Mucosa of descending colon (tissue), 3 donors: Measurements from ENCODE around the gene GRAMD4. TPM values are rescaled to one million over a fixed set of nuclear protein-coding genes. Genes with fewer than 3 reads are reported as not detected.
A peak's percentile ranks its signal among the peaks of the same experiment; 100 is the strongest.

Experiments
- ATAC-seq: fragments of 200-7000 bp; cut with Tn5 transposase; one replicate; pipeline ENCODE4 v1.9.1; 2020; ENCODE audit warnings: mild to moderate bottlenecking, moderate library complexity
- DNase-seq, 3 donors: peaks; one replicate each; pipeline ENCODE4 v3.0.0-alpha.2; 2020
- H3K36me3 ChIP-seq: fragments of 200-600 bp; one replicate; pipeline ENCODE4 v1.8.0; 2021; ENCODE audit warnings: low read depth, mild to moderate bottlenecking
- H3K4me1 ChIP-seq: fragments of 200-600 bp; one replicate; pipeline ENCODE4 v1.8.0; 2021; ENCODE audit warnings: low read depth, mild to moderate bottlenecking
- H3K4me3 ChIP-seq: fragments of 200-600 bp; one replicate; pipeline ENCODE4 v1.8.0; 2021; ENCODE audit warnings: mild to moderate bottlenecking
- H3K9me3 ChIP-seq: fragments of 200-600 bp; one replicate; pipeline ENCODE4 v1.8.0; 2021; ENCODE audit warnings: mild to moderate bottlenecking
- CTCF ChIP-seq: fragments of 200-600 bp; IDR thresholded peaks from one replicate; pipeline ENCODE4 v1.8.0; 2022; ENCODE audit warnings: antibody characterized with exemption, mild to moderate bottlenecking
- intact Hi-C, 2 donors: fragments of 100-400 bp; cut with DNase I in 1 of 2; cut with micrococcal nuclease in 1 of 2; formaldehyde crosslinking; loops; one replicate each; pipeline versions ENCODE4 v1.11.0 to v1.11.1; 2022; cut with DNase I, micrococcal nuclease
- total RNA-seq, 3 donors: library from RNA; stranded (reverse); fragmentation: NEBNext Ultra II Directional in 2 of 3; extraction: Animal tissue kit (Norgen Biotek cat#: 25700) in 2 of 3; gene quantifications; one replicate each; pipeline versions ENCODE4 v1.2.1 to v1.2.4, GENCODE V29; 2021 to 2023
- donor health status: DM: no; HTN: no; CAD: no; lungs with moderate emphysema.
- donor health status: DM: no; HTN: no; CAD: no.
- donor health status: DM: no; HTN: yes; CAD: no.

GRAMD4 gene
- total RNA-seq, 3 donors from 2014 or later = 114 to 203 (median 197) TPM

- TF ChIP-seq CTCF = no peak
- no peak for ATAC-seq
- intact Hi-C loops = no loop called here
- Histone ChIP-seq H3K4me3 (no peak overlapping the region), H3K36me3 (no peaks in the 10 kb centered on the region), H3K9me3 (no peaks in the 10 kb centered on the region), H3K4me1 (peaks cover 3% of the 10 kb centered on the region)
- DNase-seq = no peak
Observed at GRCh38 chr22:46625843-46626349, 5.7 kb downstream of the GRAMD4 start.

- intact Hi-C loops = no loop called here
- peaks cover 3% of the 10 kb centered on the region for H3K4me1 ChIP-seq
- no peaks in the 10 kb centered on the region for H3K36me3 ChIP-seq
- H3K4me3 ChIP-seq = no peak overlapping the region
- DNase-seq (no peak), ATAC-seq (no peak)
- TF ChIP-seq CTCF = no peak
- no peaks in the 10 kb centered on the region for H3K9me3 ChIP-seq
Observed at GRCh38 chr22:46626356-46626755, 6.2 kb downstream of the GRAMD4 start.

GRCh38 chr22:46626911-46627805 is 7.0 kb downstream of the GRAMD4 start:
- no peak for TF ChIP-seq CTCF
- intact Hi-C loops = no loop called here
- ATAC-seq (no peak), DNase-seq (no peak)
- Histone ChIP-seq H3K36me3 (no peaks in the 10 kb centered on the region), H3K4me1 (peaks cover 3% of the 10 kb centered on the region), H3K4me3 (no peak overlapping the region), H3K9me3 (no peaks in the 10 kb centered on the region)

DNA sequence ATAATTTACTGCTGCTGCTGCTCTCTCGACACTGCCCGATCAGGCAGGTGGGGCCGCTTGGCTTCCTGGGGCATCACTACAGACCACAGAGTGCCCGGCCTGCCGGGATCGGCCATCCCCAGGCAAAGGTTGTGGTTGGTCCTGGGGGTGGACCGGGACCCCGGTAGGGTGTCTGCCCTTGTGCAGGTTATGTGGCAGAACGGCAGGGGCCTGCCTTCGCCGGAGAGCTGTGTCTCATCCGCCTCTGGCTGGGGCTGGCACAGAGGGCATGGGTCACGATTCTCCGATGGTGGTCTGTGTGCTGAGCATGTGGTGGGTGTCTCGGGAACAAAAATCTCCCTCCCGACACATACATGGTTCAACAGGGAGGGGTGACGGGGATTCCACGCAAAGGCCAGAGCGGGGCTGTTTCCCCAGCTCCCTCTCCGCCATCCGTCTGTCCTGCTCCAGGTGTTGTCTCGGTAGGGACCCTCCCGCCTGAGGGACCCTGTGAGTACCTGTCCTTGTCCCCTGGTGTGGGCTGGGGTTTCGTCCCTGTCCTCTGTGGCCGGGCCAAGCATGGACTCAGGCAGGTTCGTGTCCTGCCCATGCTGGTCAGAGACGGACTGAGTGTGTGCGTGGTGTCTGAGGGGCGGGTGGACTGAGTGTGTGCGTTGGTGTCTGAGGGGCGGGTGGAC is 7.8 kb downstream of the GRAMD4 start:
- Histone ChIP-seq H3K9me3 (no peaks in the 10 kb centered on the region), H3K4me3 (no peak overlapping the region), H3K36me3 (no peaks in the 10 kb centered on the region), H3K4me1 (peaks cover 3% of the 10 kb centered on the region)
- peak in 1 of 3 donors; percentile 36 for DNase-seq
- ATAC-seq = no peak
- intact Hi-C loops = no loop called here
- no peak for TF ChIP-seq CTCF

DNA sequence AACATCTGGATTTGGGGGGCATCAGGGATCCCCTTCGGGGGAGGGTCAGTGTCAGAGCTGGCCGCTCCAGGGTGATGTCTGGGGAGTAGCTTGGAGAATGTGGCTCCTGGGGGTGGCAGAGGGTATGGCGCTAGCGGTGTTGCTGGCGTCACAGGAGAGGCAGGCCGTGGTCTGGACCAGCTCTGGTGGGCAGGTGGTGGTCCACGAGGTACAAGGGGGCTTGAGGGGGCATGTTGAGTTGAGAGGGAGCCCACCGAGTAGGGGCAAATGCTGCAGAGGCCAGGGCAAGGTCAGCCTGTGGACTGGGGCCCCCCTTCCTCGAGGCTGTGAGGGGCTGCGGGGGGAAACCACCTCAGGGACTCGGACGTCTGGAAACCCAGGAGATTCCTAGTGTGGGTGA is 8.6 kb downstream of the GRAMD4 start:
- no peaks in the 10 kb centered on the region for H3K9me3 ChIP-seq
- H3K4me3 ChIP-seq = no peak overlapping the region
- peaks cover 8% of the 10 kb centered on the region for H3K4me1 ChIP-seq
- TF ChIP-seq CTCF = no peak
- H3K36me3 ChIP-seq = no peaks in the 10 kb centered on the region
- DNase-seq (peak in 1 of 3 donors; percentile 43), ATAC-seq (no peak)
- intact Hi-C loops = no loop called here
